Mesendoderm (in vitro differentiated cells): ENCODE measurements around the gene LGR6.

Experiments used
- DNase-seq: peaks from one replicate; pipeline ENCODE4 v3.0.0; 2013
- H2AK5ac ChIP-seq: 2 replicates; pipeline ENCODE4 v1.6.1; 2013; ENCODE audit warnings: low read length, inconsistent platforms
- H2BK120ac ChIP-seq: 2 replicates; pipeline ENCODE4 v1.6.1; 2013; ENCODE audit warnings: low read depth, mild to moderate bottlenecking, low read length, moderate library complexity, mixed read lengths
- H2BK15ac ChIP-seq: replicated peaks from 2 replicates; pipeline ENCODE4 v1.6.1; 2013; ENCODE audit warnings: low read depth, mild to moderate bottlenecking, moderate library complexity
- H2BK5ac ChIP-seq: 2 replicates; pipeline ENCODE4 v1.6.1; 2013; ENCODE audit warnings: low read length, inconsistent platforms
- H3K18ac ChIP-seq: 2 replicates; pipeline ENCODE4 v1.6.1; 2013; ENCODE audit warnings: mild to moderate bottlenecking, low read length, mixed read lengths
- H3K23ac ChIP-seq: one replicate; pipeline ENCODE4 v1.6.1; 2013; ENCODE audit warnings: low read length
- H3K27ac ChIP-seq: 2 replicates; pipeline ENCODE4 v1.5.1; 2013; ENCODE audit warnings: low read depth, mild to moderate bottlenecking, inconsistent platforms, low read length, moderate library complexity
- H3K27me3 ChIP-seq: 2 replicates; pipeline ENCODE4 v1.6.1; 2013; ENCODE audit warnings: low read length, control low read depth, mild to moderate bottlenecking, inconsistent platforms; ENCODE audit not compliant: insufficient read depth, poor library complexity
- H3K36me3 ChIP-seq: 2 replicates; pipeline ENCODE4 v1.6.1; 2013; ENCODE audit warnings: low read length, inconsistent platforms; ENCODE audit not compliant: control insufficient read depth, insufficient read depth
- H3K4ac ChIP-seq: one replicate; pipeline ENCODE4 v1.6.1; 2013; ENCODE audit warnings: low read depth, mild to moderate bottlenecking, low read length, moderate library complexity
- H3K4me1 ChIP-seq: 2 replicates; pipeline ENCODE4 v1.6.1; 2013; ENCODE audit warnings: low read depth, low read length, inconsistent platforms; ENCODE audit not compliant: control insufficient read depth
- H3K4me2 ChIP-seq: 2 replicates; pipeline ENCODE4 v1.6.1; 2013; ENCODE audit warnings: low read length
- H3K4me3 ChIP-seq: 2 replicates; pipeline ENCODE4 v1.5.1; 2013; ENCODE audit warnings: mild to moderate bottlenecking, low read length
- H3K56ac ChIP-seq: one replicate; pipeline ENCODE4 v1.6.1; 2013; ENCODE audit warnings: low read length
- H3K79me1 ChIP-seq: 2 replicates; pipeline ENCODE4 v1.6.1; 2013; ENCODE audit warnings: low read length, inconsistent platforms
- H3K79me2 ChIP-seq: 2 replicates; pipeline ENCODE4 v1.6.1; 2013; ENCODE audit warnings: mild to moderate bottlenecking, low read length; ENCODE audit not compliant: control insufficient read depth, insufficient read depth
- H3K9ac ChIP-seq: 2 replicates; pipeline ENCODE4 v1.6.1; 2013; ENCODE audit warnings: low read length, inconsistent platforms
- H4K5ac ChIP-seq: one replicate; pipeline ENCODE4 v1.6.1; 2013; ENCODE audit warnings: low read length
- H4K8ac ChIP-seq: one replicate; pipeline ENCODE4 v1.6.1; 2013; ENCODE audit warnings: low read depth, mild to moderate bottlenecking, control low read depth, low read length, moderate library complexity
- WGBS: extraction: QIAGEN DNeasy Blood & Tissue Kit; methylation state at CpG from one replicate; pipeline ENCODE4 v1.1.7; 2013; ENCODE audit warnings: low lambda C conversion rate, missing lambda C conversion rate; ENCODE audit not compliant: insufficient coverage; ENCODE audit errors: extremely low coverage; 5-methylcytosine and 5-hydroxymethylcytosine counted together

Gene LGR6

GRCh38 chr1:202306535-202307345 is 113.1 kb downstream of the LGR6 start:
- no CpG with 5 or more reads among the region's 9 CpGs for WGBS
- H3K36me3 ChIP-seq, result no peaks in the 10 kb centered on the region
- no peak overlapping the region for H4K8ac ChIP-seq
- H3K4me2 ChIP-seq, result no peak overlapping the region
- no peak overlapping the region for H3K9ac ChIP-seq
- no peaks in the 10 kb centered on the region for H3K27me3 ChIP-seq
- no peak overlapping the region for H2AK5ac ChIP-seq
- no peak for DNase-seq
- peak overlapping the region; percentile 45 for H3K23ac ChIP-seq
- no peak overlapping the region for H2BK120ac ChIP-seq
- no peak overlapping the region for H3K27ac ChIP-seq
- no peak overlapping the region for H2BK15ac ChIP-seq
- no peak overlapping the region for H3K56ac ChIP-seq
- H3K79me2 ChIP-seq, result no peaks in the 10 kb centered on the region
- no peak overlapping the region for H4K5ac ChIP-seq
- no peak overlapping the region for H2BK5ac ChIP-seq
- no peak overlapping the region for H3K4ac ChIP-seq
- no peak overlapping the region for H3K4me3 ChIP-seq
- no peaks in the 10 kb centered on the region for H3K79me1 ChIP-seq
- H3K4me1 ChIP-seq, result no peaks in the 10 kb centered on the region
- no peak overlapping the region for H3K18ac ChIP-seq

- Histone ChIP-seq H3K79me1 (no peaks in the 10 kb centered on the region), H2AK5ac (no peak overlapping the region), H4K8ac (no peak overlapping the region), H3K18ac (no peak overlapping the region), H3K27ac (no peak overlapping the region), H3K9ac (no peak overlapping the region), H3K79me2 (no peaks in the 10 kb centered on the region), H3K56ac (no peak overlapping the region), H2BK120ac (no peak overlapping the region), H3K27me3 (no peaks in the 10 kb centered on the region), H3K36me3 (no peaks in the 10 kb centered on the region), H3K4me1 (no peaks in the 10 kb centered on the region), H2BK15ac (no peak overlapping the region), H3K4me3 (no peak overlapping the region), H3K4me2 (no peak overlapping the region), H3K23ac (no peak overlapping the region), H3K4ac (no peak overlapping the region), H4K5ac (no peak overlapping the region), H2BK5ac (no peak overlapping the region)
- no peak for DNase-seq
These were observed 116.6 kb downstream of the LGR6 start for GRCh38 chr1:202310071-202310725.

- DNase-seq, result no peak
- Histone ChIP-seq H3K4me2 (no peak overlapping the region), H2BK120ac (no peak overlapping the region), H3K9ac (no peak overlapping the region), H3K56ac (no peak overlapping the region), H3K23ac (no peak overlapping the region), H2BK15ac (no peak overlapping the region), H3K4ac (no peak overlapping the region), H3K4me3 (no peak overlapping the region), H3K27me3 (no peaks in the 10 kb centered on the region), H2BK5ac (no peak overlapping the region), H3K79me1 (no peaks in the 10 kb centered on the region), H3K36me3 (no peaks in the 10 kb centered on the region), H3K79me2 (no peaks in the 10 kb centered on the region), H2AK5ac (no peak overlapping the region), H3K4me1 (no peaks in the 10 kb centered on the region), H4K5ac (no peak overlapping the region), H3K27ac (no peak overlapping the region), H3K18ac (no peak overlapping the region), H4K8ac (no peak overlapping the region)
- no CpG with 5 or more reads among the region's 3 CpGs for WGBS
These were observed 117.1 kb downstream of the LGR6 start for GRCh38 chr1:202310746-202311145.

GRCh38 chr1:202311875-202312635 is 118.5 kb downstream of the LGR6 start:
- Histone ChIP-seq H2AK5ac (no peak overlapping the region), H3K79me2 (no peaks in the 10 kb centered on the region), H4K8ac (no peak overlapping the region), H3K4me1 (no peaks in the 10 kb centered on the region), H3K36me3 (no peaks in the 10 kb centered on the region), H4K5ac (no peak overlapping the region), H3K79me1 (no peaks in the 10 kb centered on the region), H3K4me3 (no peak overlapping the region), H2BK120ac (no peak overlapping the region), H2BK5ac (no peak overlapping the region), H3K4ac (no peak overlapping the region), H3K4me2 (no peak overlapping the region), H3K9ac (no peak overlapping the region), H3K18ac (no peak overlapping the region), H3K56ac (no peak overlapping the region), H3K27ac (no peak overlapping the region), H3K27me3 (no peaks in the 10 kb centered on the region), H2BK15ac (no peak overlapping the region), H3K23ac (no peak overlapping the region)
- no CpG with 5 or more reads among the region's 14 CpGs for WGBS
- DNase-seq, result peak; percentile 6

- WGBS, result no CpG with 5 or more reads among the region's 9 CpGs
- no peak overlapping the region for H3K18ac ChIP-seq
These were observed 122.1 kb downstream of the LGR6 start for GRCh38 chr1:202315576-202316168.

More at GRCh38 chr1:202315576-202316168, 122.1 kb downstream of the LGR6 start:
- no peak overlapping the region for H3K4ac ChIP-seq
- H3K79me1 ChIP-seq, result no peaks in the 10 kb centered on the region
- H4K8ac ChIP-seq, result no peak overlapping the region
- H3K27ac ChIP-seq, result no peak overlapping the region
- no peaks in the 10 kb centered on the region for H3K79me2 ChIP-seq
- peak; percentile 84 for DNase-seq
- H3K27me3 ChIP-seq, result no peaks in the 10 kb centered on the region
- no peak overlapping the region for H3K9ac ChIP-seq
- H4K5ac ChIP-seq, result no peak overlapping the region
- no peak overlapping the region for H2BK120ac ChIP-seq
- H2BK15ac ChIP-seq, result no peak overlapping the region
- H3K36me3 ChIP-seq, result no peaks in the 10 kb centered on the region
- no peak overlapping the region for H2BK5ac ChIP-seq
- no peak overlapping the region for H3K23ac ChIP-seq
- no peak overlapping the region for H3K4me3 ChIP-seq
- no peak overlapping the region for H3K4me2 ChIP-seq
- H3K4me1 ChIP-seq, result no peaks in the 10 kb centered on the region
- H3K56ac ChIP-seq, result no peak overlapping the region
- H2AK5ac ChIP-seq, result no peak overlapping the region
